GM20000 (cell line): ENCODE results near the gene COL5A1.
A peak's percentile ranks its signal among the peaks of the same experiment; 100 is the strongest.
"Not testable (repeated sequence)": the region's sequence is repeated elsewhere in the genome, so short reads cannot be mapped to it uniquely, and the experiment has no call there.

Experiments
- DNase-seq: peaks from one replicate; pipeline ENCODE4 v3.0.0; 2012; ENCODE audit warnings: low spot score
- TF ChIP-seq, protein P1 (sequence below): IDR thresholded peaks from 2 replicates; pipeline ENCODE4 v1.5.1; 2012; ENCODE audit warnings: mild to moderate bottlenecking, control low read depth; ENCODE audit errors: extremely low read depth, missing control alignments

The COL5A1 gene

GRCh38 chr9:134663084-134663483 is 21.5 kb downstream of the COL5A1 start:
- TF ChIP-seq, protein P1, sequence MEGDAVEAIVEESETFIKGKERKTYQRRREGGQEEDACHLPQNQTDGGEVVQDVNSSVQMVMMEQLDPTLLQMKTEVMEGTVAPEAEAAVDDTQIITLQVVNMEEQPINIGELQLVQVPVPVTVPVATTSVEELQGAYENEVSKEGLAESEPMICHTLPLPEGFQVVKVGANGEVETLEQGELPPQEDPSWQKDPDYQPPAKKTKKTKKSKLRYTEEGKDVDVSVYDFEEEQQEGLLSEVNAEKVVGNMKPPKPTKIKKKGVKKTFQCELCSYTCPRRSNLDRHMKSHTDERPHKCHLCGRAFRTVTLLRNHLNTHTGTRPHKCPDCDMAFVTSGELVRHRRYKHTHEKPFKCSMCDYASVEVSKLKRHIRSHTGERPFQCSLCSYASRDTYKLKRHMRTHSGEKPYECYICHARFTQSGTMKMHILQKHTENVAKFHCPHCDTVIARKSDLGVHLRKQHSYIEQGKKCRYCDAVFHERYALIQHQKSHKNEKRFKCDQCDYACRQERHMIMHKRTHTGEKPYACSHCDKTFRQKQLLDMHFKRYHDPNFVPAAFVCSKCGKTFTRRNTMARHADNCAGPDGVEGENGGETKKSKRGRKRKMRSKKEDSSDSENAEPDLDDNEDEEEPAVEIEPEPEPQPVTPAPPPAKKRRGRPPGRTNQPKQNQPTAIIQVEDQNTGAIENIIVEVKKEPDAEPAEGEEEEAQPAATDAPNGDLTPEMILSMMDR, result no peak

DNA sequence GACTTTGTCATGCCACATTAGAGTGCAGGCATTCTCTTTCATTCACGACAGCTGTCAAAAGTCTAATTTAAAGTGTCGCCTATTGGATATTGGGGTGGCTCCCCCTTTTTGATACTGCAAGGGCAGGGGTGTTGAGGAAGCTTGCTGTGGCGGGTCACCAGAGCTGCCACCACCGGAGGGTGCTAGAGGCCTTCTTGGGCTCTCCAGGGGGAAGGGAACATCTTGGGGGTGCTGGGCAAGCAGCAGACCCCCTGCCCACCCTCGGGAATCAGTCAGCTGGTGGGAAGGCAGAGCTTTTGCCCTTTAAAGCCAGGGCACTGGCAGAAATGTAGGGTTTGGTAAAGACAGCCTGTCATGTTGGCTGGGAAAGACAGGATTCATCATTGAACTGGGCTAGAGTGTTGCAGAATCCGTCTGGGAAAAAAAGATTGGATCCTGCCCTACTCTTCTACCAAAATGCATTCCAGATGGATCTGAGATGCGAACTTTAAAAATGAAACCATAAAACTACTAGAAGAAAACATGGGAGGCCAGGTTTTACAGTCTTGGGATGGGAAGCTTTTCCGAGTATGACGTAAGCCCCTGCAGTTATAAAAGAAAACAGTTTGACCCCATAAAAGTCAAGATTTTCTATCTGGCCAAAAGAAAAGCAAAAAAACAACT is 22.3 kb downstream of the COL5A1 start:
- TF ChIP-seq, protein P1, result peak; percentile 1
- no peak for DNase-seq

More at GRCh38 chr9:134663084-134663483, 21.5 kb downstream of the COL5A1 start:
- DNase-seq, result no peak

DNA sequence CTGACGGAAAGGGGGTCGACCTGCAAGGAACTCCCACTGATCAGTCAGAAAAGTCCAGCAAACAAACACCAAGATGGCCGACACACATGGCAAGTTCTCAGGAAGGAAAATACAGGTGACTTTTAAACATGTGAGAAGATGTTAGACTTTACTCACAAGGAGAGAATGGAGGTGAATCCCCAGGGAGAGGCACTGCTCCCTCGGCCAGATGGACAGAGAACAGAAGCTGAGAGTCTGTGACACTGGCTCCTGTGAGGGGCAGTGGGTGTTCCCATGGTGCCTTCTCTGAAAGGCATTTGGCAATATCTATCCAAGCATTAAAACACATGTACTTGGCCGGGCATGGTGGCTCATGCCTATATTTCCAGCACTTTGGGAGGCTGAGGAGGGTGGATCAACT is 22.8 kb downstream of the COL5A1 start:
- TF ChIP-seq, protein P1, result no peak
- no peak for DNase-seq

DNA sequence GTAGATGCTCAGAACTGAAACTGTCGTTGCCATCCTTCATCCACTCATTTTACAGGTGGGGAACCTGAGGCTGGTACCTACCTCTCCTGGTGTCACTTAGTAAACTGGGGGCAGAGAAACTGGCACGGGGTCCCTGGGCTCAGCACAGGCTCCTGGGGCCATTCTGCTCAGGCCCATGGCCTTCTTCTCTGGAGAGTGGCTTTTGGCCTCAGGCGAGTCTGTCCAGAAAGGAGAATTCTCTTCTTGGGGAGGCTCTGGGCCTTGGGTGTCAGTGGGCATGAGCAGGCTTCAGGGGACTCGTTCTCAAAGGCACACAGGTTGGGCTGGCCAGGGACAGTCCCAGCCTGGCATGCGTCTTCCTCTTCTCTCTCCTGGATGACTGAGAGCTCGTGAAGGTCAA is 24.6 kb downstream of the COL5A1 start:
- TF ChIP-seq, protein P1, result no peak
- DNase-seq, result no peak

GRCh38 chr9:134666831-134667230 is 25.2 kb downstream of the COL5A1 start:
- no peak for DNase-seq
- TF ChIP-seq, protein P1, result no peak

- DNase-seq, result not testable (repeated sequence)
Observed at GRCh38 chr9:134668977-134669376, 27.4 kb downstream of the COL5A1 start.

DNA sequence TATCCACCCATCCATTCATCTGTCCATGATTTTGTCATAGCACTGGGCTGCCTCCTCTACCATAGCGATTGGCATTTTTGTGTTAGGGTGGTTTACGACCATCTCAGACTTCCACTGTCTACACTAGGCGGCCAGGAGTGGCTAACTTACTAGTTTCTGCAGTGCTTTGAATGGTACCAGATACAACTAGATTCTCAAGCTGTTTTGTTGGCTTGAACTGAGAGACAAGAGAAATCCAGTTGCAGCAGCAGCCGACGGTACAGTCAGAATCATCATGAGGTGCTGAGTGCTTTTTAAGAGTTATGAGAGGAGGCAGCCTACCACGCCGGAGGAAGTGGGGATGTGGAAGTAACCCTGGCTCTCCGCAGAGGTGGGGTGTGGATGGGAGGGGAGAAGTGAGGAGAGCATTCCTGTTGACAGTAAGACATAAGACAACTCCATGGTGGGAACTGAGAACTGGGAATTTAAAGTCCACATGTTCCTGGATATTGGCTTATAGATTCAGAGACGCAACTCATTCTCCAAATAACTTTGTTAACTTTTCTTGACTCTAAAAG is 27.9 kb downstream of the COL5A1 start:
- DNase-seq, result no peak
- TF ChIP-seq, protein P1, result no peak

DNA sequence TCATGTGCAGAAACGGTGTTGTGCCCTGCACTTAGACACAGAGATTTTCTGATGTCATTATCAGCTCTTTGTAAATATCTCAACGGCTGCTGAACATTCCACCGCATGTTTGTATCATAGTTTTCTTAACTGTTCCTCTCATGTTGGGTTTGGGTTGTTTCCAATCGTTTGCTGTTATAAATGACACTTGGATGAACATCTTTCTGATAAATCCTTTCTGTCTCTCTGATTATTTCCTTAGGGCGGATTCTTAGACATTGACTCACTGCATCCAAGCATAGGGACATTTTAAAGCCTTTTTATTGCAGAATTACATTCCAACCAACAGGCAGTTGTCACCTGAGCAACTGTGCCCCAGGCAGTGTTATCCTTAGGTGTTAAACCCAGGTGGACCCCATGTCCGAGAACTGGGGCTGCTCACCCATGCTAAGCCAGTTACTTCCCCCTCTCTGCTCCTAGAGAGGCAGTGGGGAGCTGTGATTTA is 28.5 kb downstream of the COL5A1 start:
- TF ChIP-seq, protein P1, result no peak
- no peak for DNase-seq
